Epithelial cell of prostate (primary cell): ENCODE measurements around the gene KANK2.
"Not testable (repeated sequence)": the region's sequence is repeated elsewhere in the genome, so short reads cannot be mapped to it uniquely, and the experiment has no call there.

Source experiments
- DNase-seq: peaks from one replicate; pipeline ENCODE4 v3.0.0-alpha.2; 2011; ENCODE audit warnings: low read depth, low spot score
- H3K27ac ChIP-seq: fragments of 450-650 bp; 2 replicates; pipeline ENCODE4 v1.5.1; 2017; ENCODE audit warnings: mild to moderate bottlenecking

KANK2 gene

DNA sequence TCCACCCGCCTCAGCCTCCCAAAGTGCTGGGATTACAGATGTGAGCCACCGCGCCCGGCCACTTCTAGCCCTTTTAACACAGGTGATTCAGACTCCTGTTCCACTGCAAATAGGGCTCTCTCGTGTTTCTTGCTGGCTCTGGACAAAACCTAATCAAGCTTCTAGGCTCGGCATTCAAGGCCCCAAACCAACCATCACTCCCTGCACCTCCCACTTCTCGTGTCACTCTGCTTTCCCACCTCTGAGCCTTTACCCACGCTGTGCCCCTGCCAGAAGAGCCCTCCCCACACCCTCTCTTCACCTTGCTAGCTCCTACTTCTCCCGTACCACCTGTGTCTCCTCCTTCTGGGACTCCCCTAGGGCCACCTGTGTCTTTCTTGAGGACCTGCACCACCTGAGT, 19.8 kb downstream of the KANK2 start:
- H3K27ac ChIP-seq = no peak overlapping the region
- no peak for DNase-seq

DNA sequence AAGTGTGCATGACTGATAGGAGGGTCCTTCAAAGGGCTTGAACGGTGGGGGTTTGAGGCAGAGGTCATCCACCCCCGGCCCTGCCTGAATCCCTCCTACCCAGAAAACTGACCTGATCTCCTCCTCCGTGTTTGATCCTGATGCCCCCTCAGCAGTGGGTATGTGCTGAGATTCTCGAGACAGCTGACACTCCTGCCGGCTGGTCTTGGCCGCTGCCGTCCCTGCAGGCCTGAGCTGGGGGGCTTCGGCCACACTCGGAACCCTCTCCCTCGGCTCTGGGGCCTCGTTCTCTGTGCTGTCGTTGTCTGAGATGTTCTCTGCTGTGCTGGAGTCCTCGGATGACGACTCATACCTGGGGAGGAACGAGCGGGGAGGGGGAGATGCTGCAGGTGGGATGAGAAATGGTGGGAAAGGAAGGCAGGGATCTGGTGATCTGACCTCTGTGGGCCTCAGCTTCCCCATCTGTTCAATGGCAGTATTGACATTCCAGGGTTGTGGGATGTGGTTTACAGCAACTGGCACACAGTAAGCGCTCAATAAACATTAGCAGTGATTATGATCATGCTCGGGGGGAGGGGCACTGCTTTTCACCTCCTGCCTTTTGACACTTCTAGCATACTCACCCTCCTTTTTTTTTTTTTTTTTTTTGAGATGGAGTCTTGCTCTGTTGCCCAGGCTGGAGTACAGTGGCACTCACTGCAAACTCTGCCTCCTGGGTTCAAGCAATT, 20.7 kb downstream of the KANK2 start:
- H3K27ac ChIP-seq = no peak overlapping the region
- DNase-seq = no peak

DNA sequence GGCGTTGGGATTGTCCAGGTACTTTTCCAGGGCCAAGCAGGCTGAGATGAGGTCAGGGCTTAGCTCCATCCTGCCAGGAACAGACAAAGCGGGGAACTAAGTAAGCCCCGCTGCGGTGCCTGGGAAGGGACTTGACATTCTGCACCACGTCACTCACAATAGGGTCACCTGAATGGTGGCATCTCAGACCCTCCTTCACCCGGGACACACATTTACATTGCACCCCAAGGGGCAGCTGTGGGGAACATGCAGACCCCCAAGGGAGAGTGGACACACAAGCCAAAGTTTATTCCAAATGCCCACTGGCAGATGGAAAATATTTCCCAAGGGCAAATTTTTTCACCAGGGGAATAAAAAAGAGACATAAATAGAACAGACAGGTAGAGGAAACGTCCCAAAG, 21.4 kb downstream of the KANK2 start:
- no peak for DNase-seq

DNA sequence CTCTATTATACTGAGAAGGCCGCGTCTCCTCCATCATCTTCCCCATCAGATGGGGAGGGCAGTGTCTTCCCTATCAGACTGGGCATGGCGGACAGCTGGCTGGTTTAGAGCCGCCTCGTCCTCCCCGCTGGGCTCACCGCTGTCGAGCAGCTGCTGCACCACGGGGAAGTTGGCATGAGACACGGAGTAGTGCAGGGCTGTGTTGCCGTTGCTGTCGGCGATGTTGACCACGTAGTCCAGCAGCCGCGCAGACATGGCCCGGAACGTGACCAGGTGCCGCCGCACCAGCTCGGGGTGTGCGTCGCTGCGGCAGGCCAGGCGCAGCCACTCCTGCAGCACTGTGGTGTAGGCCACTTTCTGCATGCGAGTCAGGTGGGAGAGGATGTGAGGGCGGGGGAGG, 23.0 kb downstream of the KANK2 start:
- no peak for DNase-seq
- no peak overlapping the region for H3K27ac ChIP-seq

More for the DNA sequence above, 21.4 kb downstream of the KANK2 start:
- no peak overlapping the region for H3K27ac ChIP-seq

DNA sequence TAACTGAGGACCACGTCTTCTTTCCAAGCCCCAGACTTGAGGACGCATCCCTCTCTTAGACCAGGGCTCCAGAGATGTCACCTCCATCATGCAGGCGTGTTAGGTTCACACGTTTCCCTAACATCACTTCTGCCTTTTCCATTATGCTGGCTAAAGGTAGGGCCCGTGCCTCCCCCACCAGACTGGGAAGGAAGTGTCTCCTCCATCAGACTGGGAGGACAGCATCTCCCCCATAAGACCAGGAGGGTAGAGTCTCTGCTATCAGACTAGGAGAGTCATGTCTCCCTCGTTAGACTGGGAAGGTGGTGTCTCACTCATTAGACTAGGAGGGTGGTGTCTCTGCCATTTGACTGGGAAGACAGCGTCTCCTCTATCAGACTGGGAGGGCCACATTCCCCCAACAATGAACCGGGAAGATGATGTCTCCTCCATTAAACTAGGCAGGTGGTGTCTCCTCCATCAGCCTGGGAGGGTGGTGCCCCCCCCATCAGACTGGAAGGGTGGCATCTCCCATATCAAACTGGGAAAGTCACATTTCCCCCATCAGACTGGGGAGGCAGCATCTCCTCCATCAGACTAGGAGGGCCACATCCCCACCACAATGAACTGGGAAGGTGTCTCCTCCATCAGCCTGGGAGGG, 23.7 kb downstream of the KANK2 start:
- DNase-seq = no peak
- H3K27ac ChIP-seq = no peak overlapping the region

DNA sequence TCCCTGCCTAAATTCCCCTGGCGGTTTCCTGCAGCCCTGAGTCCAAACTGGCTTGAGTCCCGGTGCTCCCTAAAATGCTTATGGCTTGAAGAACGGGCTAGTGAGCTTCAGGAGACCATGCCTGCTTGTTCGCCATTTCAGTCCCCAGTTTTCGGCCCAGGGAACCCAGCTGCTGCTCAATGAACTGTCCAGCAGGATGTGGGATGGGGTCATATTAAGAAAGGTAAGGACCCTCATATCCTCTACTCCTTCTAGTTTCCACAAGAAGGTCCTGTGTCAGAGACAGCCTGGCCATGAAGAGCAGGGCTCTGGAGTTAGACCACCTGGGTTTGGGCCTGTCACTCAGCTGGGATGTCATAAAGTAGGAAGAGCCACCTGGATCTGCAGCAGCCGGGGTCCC, 24.8 kb downstream of the KANK2 start:
- no peak for DNase-seq
- H3K27ac ChIP-seq = no peak overlapping the region

DNA sequence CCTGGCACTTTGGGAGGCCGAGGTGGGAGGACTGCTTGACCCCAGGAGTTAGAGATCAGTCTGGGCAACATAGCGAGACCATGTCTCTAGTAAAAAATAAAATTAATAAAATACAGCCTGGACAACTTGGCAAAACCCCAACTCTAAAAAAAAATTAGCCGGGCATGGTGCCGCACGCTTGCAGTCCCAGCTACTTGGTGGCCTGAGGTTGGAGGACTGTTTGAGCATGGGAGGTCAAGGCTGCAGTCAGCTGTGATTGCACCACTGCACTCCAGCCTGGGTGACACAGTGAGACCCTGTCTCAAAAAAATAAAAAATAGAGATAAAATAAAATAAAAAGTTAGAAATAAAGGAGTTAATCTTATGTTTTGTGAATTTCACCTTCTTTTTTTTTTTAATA, 26.2 kb downstream of the KANK2 start:
- no peak overlapping the region for H3K27ac ChIP-seq
- no peak for DNase-seq

DNA sequence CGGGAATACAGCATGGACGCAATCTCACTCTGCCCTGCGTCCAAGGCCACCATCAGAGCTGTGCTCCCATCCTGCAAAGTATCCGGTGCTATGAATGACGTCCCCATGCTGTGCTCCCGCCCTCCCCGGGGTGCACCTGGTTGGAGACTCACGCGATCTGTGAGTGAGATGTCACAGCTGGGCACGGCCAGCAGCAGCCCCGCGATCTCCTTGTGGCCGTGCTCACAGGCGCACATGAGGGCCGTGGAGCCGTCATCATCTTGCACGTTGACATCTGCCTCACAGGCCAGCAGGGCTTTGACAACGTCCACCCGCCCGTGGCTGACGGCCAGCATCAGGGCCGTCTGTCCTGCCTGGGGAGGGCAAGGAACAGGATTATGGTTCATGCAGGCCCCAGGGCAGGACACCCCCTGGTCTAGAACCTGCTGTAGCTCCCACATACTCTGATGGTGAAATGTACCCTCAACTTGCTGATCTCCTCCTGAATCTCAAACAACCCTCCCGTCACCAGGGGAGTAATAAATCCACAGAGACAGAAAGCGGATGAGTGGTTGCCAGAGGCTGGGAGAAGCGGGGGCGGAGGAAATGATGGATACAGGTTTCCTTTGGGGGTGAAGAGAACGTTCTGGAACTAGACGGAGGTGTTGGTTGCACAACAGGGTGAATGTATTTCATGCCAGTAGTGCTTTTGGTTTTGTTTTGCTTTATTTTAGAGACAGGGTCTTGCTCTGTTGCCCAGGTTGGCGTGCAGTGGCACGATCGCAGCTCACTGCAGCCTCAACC, 27.3 kb downstream of the KANK2 start:
- no peak overlapping the region for H3K27ac ChIP-seq
- no peak for DNase-seq

DNA sequence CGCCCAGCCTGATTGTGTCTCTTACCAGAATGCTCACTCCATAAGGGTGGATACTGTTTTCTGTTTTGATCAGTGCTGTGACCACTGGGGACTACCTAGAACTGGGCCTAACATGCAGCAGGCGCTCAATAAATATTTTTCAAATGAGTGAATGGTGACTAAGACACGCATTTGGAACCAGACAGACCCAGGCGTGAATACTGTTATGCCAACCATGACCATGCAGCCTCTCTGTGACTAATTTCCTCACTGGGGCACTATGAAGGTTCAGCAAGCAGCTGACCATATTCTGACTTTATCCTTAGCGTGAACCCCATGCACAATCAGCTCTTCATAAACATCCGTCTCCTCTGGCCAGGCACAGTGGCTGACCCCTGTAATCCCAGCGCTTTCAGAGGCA, 28.8 kb downstream of the KANK2 start:
- H3K27ac ChIP-seq = peak overlapping the region; percentile 94
- DNase-seq = peak; percentile 89

DNA sequence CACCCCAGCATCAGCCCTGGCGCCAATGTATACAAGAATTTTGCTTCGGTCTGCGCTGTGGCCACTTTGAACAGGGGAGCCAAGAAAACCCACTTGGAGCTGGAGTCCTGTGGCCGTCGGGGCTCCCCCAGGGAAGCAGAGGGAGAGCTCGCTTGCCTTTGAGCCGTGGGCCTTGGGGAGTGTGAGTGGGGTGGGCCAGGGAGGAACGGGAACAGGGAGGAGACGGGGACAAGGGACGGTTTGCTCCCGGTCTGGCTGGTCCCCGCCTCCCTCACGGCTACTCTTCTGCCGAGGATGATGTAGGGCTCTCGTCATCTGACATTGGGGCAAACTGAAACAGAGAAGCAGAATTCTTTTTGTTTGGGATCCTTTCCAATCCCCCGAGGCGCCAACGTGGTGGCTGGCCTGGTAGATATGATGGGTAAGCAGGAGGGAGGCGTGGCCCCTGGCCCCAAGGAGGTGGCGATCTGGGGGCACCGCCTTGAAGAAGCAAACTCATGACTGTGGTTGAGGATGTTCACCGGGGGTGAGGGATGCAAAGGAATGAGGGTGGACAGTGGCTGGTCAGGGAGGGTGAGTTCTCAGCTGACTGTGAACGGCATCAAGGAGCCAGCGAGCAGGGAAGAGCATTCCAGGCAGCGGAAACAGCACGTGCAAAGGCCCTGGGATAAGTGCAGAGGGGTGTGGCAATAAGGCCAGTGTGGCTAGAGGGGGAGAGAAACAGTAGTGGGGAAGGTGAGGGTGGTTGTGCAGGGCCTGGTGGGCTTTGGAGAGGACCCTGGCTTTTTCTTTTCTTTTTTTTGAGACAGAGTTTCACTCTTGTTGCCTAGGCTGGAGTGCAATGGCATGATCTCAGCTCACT, 30.8 kb downstream of the KANK2 start:
- no peak overlapping the region for H3K27ac ChIP-seq
- DNase-seq = no peak

DNA sequence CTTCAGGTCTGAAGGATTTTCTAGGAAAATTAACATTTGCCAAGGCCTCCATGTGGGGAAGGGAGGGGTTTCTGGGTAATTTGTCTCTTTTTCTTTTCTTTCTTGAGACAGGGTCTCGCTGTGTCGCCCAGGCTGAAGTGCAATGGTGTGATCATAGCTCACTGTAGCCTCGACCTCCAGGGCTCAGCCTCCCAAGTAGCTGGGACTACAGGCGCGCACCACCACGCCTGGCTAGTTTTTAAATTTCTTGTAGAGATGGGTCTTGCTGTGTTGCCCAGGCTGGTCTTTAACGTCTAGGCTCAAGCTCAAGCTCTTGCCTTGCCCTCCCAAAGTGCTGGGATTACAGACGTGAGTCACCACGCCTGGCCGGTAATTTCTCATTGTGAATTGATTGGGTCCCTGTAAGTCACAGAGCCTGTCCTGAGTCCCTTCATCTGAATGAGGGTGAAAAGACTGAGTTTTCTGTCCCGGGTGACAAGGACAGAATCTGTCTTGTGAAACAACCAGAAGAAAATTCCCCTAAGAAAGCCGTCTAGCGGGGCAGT, 31.8 kb downstream of the KANK2 start:
- DNase-seq = no peak
- no peak overlapping the region for H3K27ac ChIP-seq

DNA sequence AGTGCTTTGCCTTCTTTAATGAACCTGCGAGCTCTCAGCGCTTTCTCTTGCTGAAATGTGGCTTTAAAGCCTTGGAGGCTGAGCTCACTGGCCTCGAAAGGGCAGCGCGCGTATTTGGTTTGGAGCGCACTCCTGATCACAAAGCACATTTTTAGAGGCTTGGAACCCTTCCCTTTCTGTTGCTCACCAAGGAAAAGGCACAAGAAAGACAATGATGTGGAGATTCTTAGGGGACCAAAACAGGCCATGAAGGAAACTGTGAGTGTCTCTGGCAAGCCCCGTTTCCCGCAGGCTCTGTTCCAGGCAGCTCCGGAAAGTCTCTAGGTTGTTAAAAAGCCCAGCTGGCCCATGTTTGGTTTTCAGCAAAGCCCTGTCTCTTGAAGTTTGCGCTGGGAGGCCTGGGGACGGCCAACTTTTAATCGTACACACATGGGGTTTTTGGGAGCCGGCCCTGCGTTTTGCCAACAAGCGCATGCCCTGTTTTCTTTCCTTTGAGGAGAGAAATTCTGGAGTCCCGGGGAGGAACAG, 32.4 kb downstream of the KANK2 start:
- no peak overlapping the region for H3K27ac ChIP-seq
- no peak for DNase-seq

DNA sequence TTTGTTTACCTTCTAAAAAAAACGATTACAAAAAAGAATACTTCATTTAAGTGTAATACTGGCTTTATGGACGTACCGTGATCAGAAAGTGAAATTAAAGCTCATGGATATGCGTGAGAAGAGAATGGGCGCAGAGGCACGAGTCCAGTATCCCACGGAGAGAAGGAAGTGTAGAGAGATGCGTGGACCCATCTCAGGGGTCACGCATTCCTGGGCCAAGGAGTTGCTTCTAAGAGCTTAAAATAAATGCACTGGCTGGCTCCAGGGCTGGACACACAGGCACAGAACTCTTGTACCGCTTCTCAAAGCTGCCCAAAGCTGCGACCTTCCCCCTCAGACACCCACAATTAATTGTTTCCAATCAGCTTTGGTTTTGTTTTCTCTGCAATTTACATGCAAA, 33.0 kb downstream of the KANK2 start:
- DNase-seq = no peak
- H3K27ac ChIP-seq = no peak overlapping the region

DNA sequence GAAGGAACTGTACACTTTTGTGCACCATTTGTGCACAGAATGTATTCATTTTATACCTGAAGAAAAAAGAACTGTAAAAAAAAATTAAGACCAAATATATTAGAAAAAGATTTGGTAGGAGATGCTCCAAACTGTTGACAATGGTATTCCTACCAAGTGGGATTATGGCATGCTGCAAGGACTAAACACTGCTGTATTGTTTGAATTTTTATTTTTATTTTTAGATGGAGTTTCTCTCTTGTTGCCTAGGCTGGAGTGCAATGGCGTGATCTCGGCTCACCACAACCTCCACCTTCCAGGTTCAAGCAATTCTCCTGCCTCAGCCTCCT, 36.9 kb downstream of the KANK2 start:
- not testable (repeated sequence) for H3K27ac ChIP-seq, DNase-seq

DNA sequence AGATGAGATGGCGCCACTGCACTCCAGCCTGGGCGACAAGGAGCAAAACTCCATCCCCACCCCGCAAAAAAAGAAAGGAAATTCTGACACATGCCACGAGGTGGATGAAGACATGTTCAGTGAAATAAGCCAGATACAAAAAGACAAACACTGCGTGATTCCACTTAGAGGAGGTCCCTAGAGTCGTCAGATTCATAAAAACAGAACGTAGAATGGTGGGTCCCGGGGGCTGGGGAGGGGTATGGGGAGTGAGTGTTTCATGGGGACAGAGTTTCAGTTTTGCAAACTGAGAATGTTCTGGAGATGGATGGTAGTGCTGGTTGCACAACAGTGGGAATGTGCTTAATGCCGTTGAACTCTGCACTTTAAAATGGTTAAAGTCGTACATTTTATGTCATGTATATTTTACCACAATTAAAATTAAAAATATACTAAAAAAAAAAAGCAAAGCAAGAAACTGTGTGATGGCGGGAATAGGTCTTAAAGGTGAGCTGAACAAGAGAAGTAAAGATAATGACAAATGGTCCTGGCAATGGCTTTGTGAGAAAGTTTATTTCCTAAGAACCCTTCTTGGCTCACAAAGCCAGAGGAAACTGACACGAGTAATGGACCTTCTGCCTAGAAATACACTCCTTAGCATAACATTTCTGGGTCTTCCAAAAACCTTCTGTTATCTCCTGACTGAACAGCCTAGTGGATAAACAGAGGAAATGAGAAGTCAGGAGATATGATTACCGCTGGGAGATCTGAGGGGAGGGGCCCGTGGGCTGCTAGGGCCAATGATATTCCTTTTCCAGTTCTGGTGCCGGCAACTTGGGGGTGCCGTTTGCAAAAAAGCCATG, 37.5 kb downstream of the KANK2 start:
- DNase-seq = no peak

DNA sequence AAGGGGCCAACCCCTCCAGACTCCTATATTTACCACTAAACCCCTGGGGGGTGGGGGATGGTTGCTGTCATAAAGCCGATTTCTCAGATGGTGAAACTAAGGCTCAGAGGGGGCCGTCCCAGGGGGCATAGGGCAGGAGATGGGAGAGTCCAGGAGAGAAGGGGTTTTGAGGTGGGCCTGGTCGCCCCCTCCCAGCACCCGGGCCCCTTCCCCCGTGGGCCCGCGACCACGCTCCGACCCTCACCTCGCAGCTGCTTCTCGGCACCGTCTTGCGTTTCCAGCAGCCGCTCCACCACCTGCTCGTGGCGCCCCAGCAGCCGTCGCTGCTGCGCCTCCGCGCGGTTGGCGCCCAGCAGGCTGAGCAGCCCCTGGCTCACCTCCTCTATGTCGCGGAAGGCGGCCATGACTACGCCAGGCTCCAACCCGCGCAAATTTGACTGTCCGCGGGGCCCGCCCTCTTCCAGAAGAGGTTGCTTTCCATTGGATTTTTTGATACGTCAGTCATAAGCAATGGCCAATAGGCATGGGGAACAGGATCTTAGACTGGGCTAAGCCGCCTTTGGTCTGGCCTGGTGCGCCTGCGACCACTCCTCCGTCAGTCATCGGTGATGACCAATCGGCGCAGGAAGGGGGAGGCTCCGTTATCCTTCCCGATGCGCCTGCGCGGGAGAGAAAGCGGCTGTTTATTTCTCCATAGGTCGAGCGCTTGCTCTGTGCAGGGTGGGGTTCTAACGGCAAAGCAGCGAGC, 41.8 kb downstream of the KANK2 start, which contains the start of gene SPC24:
SPC24 (minus strand) TSS at position 410 of the 748 bp plus-strand sequence; CDS start at position 404, 6 bp downstream.
- H3K27ac ChIP-seq = no peak within 1 kb of the TSS

More for the DNA sequence above, 37.5 kb downstream of the KANK2 start:
- H3K27ac ChIP-seq = no peak overlapping the region

DNA sequence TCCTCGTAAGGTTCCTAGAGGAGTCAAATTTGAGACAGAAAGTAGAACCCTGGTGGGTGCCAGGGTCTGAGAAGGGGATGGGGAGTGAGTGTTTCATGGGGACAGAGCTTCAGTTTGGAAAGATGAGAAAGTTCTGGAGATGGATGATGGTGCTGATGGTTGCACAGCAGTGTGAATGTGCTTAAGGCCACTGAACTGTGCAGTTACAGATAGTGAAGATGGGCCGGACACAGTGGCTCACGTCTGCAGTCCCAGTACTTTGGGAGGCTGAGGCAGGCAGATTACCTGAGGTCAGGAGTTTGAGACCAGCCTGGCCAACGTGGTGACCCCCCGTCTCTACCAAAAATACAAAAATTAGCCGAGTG, 42.7 kb downstream of the KANK2 start:
- DNase-seq = no peak
- no peak overlapping the region for H3K27ac ChIP-seq

More for the DNA sequence above, 41.8 kb downstream of the KANK2 start, which contains the start of gene SPC24:
- DNase-seq = peak; percentile 92

DNA sequence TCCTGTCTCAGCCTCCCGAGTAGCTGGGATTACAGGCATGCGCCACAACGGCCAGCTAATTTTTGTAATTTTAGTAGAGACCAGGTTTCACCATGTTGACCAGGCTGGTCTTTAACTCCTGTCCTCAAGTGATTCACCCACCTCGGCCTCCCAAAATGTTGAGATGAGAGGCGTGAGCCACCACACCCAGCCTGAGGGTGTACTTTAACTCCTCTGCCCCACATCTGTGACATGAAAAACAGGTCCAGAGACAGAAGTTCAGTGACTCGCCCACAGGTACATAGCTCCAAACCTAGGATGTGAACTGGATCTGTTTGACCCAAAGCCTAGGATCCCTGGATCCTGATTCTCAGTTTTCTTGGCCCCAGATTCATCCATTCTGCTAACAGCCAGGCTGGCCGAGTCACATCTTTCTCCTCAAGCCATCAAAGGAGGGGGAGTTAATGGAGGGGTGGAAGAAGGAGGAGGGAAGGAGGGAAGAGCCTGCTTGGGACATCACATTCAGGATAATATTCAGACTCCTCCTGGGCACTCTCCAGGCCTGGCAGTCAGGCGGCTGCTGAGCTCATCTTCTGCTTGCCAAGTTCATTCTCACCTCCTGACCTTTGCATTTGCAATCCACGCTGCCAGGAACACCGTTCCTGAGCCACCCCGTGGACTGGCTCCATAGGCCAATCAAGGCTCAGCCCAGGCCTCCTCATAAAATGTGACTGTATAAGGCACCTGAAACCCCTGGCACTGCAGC, 44.9 kb downstream of the KANK2 start:
- no peak for DNase-seq
- peak overlapping the region; percentile 46 for H3K27ac ChIP-seq
